ENCODE results near the gene VPS13D. TPM values are rescaled to one million over a fixed set of nuclear protein-coding genes. Genes with fewer than 3 reads are reported as not detected.

The VPS13D gene
- total and polyA plus RNA-seq, 2 of the 4 experiments (the other 2 are of a cell fraction), result 9.0 to 16.3 TPM

DNA sequence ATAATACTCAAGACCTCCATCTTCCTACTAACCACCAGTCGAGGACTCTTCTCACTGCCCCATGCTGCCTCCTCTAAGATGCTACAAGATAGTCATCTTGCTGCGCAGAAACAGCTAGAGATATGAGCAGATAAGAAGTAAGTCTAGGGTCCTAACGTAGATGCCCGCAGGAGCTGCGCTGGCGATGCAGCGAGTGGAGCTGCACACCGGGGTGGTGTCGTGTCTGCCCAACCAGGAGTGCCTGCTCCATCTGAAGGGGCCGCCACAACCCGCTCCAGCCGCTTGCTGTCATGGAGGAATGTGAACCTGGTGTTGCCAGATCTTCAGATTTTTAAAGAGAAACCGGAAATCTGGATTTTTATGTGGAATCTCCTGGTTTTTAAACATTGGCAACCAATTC, 175.1 kb downstream of the VPS13D start:
- Histone ChIP-seq H3K9me3 (ENCODE audit: control insufficient read depth, insufficient read depth, low read length) (no peaks in the 10 kb centered on the region), H3K18ac (ENCODE audit: low read depth, low read length) (no peak overlapping the region; the same call in 1 of the 2 replicates), H4K8ac (ENCODE audit: low read depth in 2 of 2, low read length in 2 of 2) (no peak overlapping the region), H3K79me1 (ENCODE audit: low read depth in 1 of 2, low read length in 2 of 2) (peaks cover 0 to 3% of the 10 kb centered on the region in 2 experiments; a peak in 1 of 4 replicates), H2AK9ac (replicated peaks; ENCODE audit: low read depth, low read length, poor library complexity) (no peak overlapping the region), H3K4me3 (ENCODE audit: insufficient read depth, low read depth, low read length) (no peak overlapping the region), H3K9ac (ENCODE audit: low read depth, low read length) (no peak overlapping the region), H2AK5ac (ENCODE audit: low read depth, low read length) (no peak overlapping the region), H3K27me3 (ENCODE audit: control insufficient read depth, insufficient read depth, low read length) (no peaks in the 10 kb centered on the region), H2BK120ac (ENCODE audit: low read depth, low read length) (no peak overlapping the region), H3K4me1 (ENCODE audit: control insufficient read depth, insufficient read depth, low read length) (peaks cover 27% of the 10 kb centered on the region), H3K23ac (ENCODE audit: low read depth, low read length) (no peak overlapping the region), H4K5ac (ENCODE audit: low read depth, low read length) (no peak overlapping the region), H2AFZ (replicated peaks; ENCODE audit: low read length, poor library complexity) (no peak overlapping the region), H4K91ac (ENCODE audit: insufficient read depth, low read depth, low read length) (no peak overlapping the region), H2BK15ac (ENCODE audit: low read depth, low read length) (peak overlapping the region; percentile 14; the same call in 1 of the 3 replicates), H3K14ac (replicated peaks; ENCODE audit: low read depth, low read length) (no peak overlapping the region; the same call in 1 of the 2 replicates), H2BK20ac (ENCODE audit: low read depth, low read length) (no peak overlapping the region), H3K27ac (ENCODE audit: insufficient read depth, low read length) (no peak overlapping the region), H2BK5ac (ENCODE audit: low read depth, low read length, poor library complexity, severe bottlenecking) (no peak overlapping the region), H3K4me2 (ENCODE audit: low read depth, low read length) (no peak overlapping the region), H3K4ac (ENCODE audit: low read depth, low read length) (no peak overlapping the region), H3K56ac (ENCODE audit: extremely low read depth, insufficient read depth, low read length) (no peak overlapping the region), H4K20me1 (ENCODE audit: insufficient read depth, low read length) (no peaks in the 10 kb centered on the region), H3K36me3 (ENCODE audit: control insufficient read depth, insufficient read depth, low read length) (peaks cover 23% of the 10 kb centered on the region), H3K9me1 (ENCODE audit: insufficient read depth, low read length) (peaks cover 14% of the 10 kb centered on the region)
- dilution Hi-C loops (cut with HindIII; ENCODE audit: low sequenced_read_pairs, unreplicated experiment), result no loop called here
- CTCF ChIA-PET, result interaction anchor here (0.6 to 1.0 kb wide), 2 partner anchors 73 to 79 kb away, joined by 5 to 7 read pairs; no protein-coding TSS in a partner anchor
- POLR2A ChIA-PET (ENCODE audit: unreplicated experiment), result no interaction called here
- DNase-seq (no peak), ATAC-seq (ENCODE audit: low read depth) (no peak)
- BruUV-seq (replicated peaks), result no TSS peak
- WGBS, 2 experiments (ENCODE audit: extremely low coverage in 2 of 2, insufficient read length in 1 of 2), result 94% methylated on average over 8 of the region's 13 CpGs; no CpG with 5 or more reads in 1 of the 2 experiments
- intact Hi-C loops (cut with micrococcal nuclease), result loop anchor here (5.0 kb wide), 1 partner anchor 57 kb away; no protein-coding TSS in a partner anchor
- TF ChIP-seq POLR2A (IDR thresholded peaks at IDR 0.05; ENCODE audit: low read depth, low read length) (no peak), NFE2L2 (IDR thresholded peaks at IDR 0.05; ENCODE audit: low read depth, low read length) (no peak), SMC3 (IDR thresholded peaks at IDR 0.05; ENCODE audit: low read depth, low read length) (no peak), MAZ (IDR thresholded peaks at IDR 0.05; ENCODE audit: borderline replicate concordance, low read depth, low read length) (no peak), RCOR1 (IDR thresholded peaks at IDR 0.05; ENCODE audit: insufficient replicate concordance, low read length) (no peak), BHLHE40 (IDR thresholded peaks at IDR 0.05; ENCODE audit: low read depth, low read length) (no peak), CTCF (conservative IDR thresholded peaks at IDR 0.05; ENCODE audit: low read depth, low read length) (no peak), RAD21 (IDR thresholded peaks at IDR 0.05; ENCODE audit: low read length) (no peak), MXI1 (IDR thresholded peaks at IDR 0.05; ENCODE audit: borderline replicate concordance, low read depth, low read length) (no peak), FOS (IDR thresholded peaks at IDR 0.05; ENCODE audit: low read depth, low read length) (no peak), CHD1 (IDR thresholded peaks at IDR 0.05; ENCODE audit: low read depth, low read length) (no peak), RFX5 (IDR thresholded peaks at IDR 0.05; ENCODE audit: low read depth, low read length) (no peak), USF2 (IDR thresholded peaks at IDR 0.05; ENCODE audit: low read depth, low read length) (no peak), ELK1 (IDR thresholded peaks at IDR 0.05; ENCODE audit: borderline replicate concordance, low read depth, low read length) (no peak), CEBPB (IDR thresholded peaks at IDR 0.05; ENCODE audit: low read depth, low read length) (no peak), MAFK (IDR thresholded peaks at IDR 0.05; ENCODE audit: low read depth, low read length) (no peak)
- in situ Hi-C loops (cut with MboI; ENCODE audit: low sequenced_read_pairs), result loop anchor here (25.0 kb wide), 1 partner anchor 207 kb away; the partner anchor contains the start of gene DHRS3
